A549 (cell line): ENCODE measurements around the gene ZNF280B.

ENCODE experiments used
- CTCF ChIP-seq: fragments of >200 bp; sonication (Bioruptor Twin); formaldehyde crosslinking; IDR thresholded peaks from 3 replicates; pipeline ENCODE4 v1.5.1; 2016
- E2F6 ChIP-seq: IDR thresholded peaks from 2 replicates; pipeline ENCODE4 v1.6.1; 2012; ENCODE audit warnings: low read depth, borderline replicate concordance
- EP300 ChIP-seq, 2 experiments: fragments of >200 bp; sonication (Bioruptor Twin); formaldehyde crosslinking; IDR thresholded peaks; 2 replicates in 1 of 2; 3 replicates in 1 of 2; pipeline ENCODE4 v1.6.1; 2016 to 2017
- GATA3 ChIP-seq: IDR thresholded peaks from 2 replicates; pipeline ENCODE4 v1.6.1; 2012; ENCODE audit warnings: borderline replicate concordance
- KDM1A ChIP-seq: fragments of 200-600 bp; sonication (generic); IDR thresholded peaks from 2 replicates; pipeline ENCODE4 v1.6.1; 2016; ENCODE audit warnings: low read depth, mild to moderate bottlenecking
- KDM5A ChIP-seq: fragments of 200-600 bp; sonication (generic); IDR thresholded peaks from 2 replicates; pipeline ENCODE4 v1.6.1; 2016; ENCODE audit warnings: antibody characterized with exemption, mild to moderate bottlenecking
- POLR2A ChIP-seq: IDR thresholded peaks from 2 replicates; pipeline ENCODE4 v1.6.1; 2012; ENCODE audit warnings: mild to moderate bottlenecking, low read length
- RAD21 ChIP-seq, 2 experiments: fragments of >200 bp in 1 of 2; sonication (Bioruptor Twin) in 1 of 2; formaldehyde crosslinking in 1 of 2; IDR thresholded peaks in 1 of 2; conservative IDR thresholded peaks in 1 of 2; 2 replicates in 1 of 2; 3 replicates in 1 of 2; pipeline ENCODE4 v1.6.1; 2012 to 2018; ENCODE audit warnings: inconsistent platforms in 1 of 2
- REST ChIP-seq: fragments of 200-600 bp; sonication (generic); IDR thresholded peaks from 2 replicates; pipeline ENCODE4 v1.6.1; 2016; ENCODE audit warnings: antibody characterized with exemption, mild to moderate bottlenecking, moderate library complexity
- TF ChIP-seq, protein P1 (sequence below): fragments of 450-650 bp; IDR thresholded peaks from 2 replicates; pipeline ENCODE4 v1.6.1; 2014; ENCODE audit warnings: antibody characterized with exemption
- TF ChIP-seq, protein P2 (sequence below): IDR thresholded peaks from 2 replicates; pipeline ENCODE4 v1.6.1; 2012

- TF ChIP-seq, protein P1, sequence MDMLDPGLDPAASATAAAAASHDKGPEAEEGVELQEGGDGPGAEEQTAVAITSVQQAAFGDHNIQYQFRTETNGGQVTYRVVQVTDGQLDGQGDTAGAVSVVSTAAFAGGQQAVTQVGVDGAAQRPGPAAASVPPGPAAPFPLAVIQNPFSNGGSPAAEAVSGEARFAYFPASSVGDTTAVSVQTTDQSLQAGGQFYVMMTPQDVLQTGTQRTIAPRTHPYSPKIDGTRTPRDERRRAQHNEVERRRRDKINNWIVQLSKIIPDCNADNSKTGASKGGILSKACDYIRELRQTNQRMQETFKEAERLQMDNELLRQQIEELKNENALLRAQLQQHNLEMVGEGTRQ, result no peak
- TF ChIP-seq CTCF, result no peak
- no peak for TF ChIP-seq GATA3
- TF ChIP-seq REST, result no peak
- no peak for TF ChIP-seq EP300 (IDR thresholded peaks at IDR 0.05)
- no peak for TF ChIP-seq POLR2A
- TF ChIP-seq KDM1A, result no peak
- no peak for TF ChIP-seq KDM5A
- TF ChIP-seq E2F6, result no peak
- TF ChIP-seq, protein P2, sequence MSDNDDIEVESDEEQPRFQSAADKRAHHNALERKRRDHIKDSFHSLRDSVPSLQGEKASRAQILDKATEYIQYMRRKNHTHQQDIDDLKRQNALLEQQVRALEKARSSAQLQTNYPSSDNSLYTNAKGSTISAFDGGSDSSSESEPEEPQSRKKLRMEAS, result no peak
- TF ChIP-seq RAD21 (conservative IDR thresholded peaks at IDR 0.05 in 1 of 2, IDR thresholded peaks at IDR 0.05 in 1 of 2), result no peak
Observed at GRCh38 chr22:22465094-22465602, 43.4 kb downstream of the ZNF280B start.
